ENCODE measurements around the gene TBX15.
"Not testable (repeated sequence)": the region's sequence is repeated elsewhere in the genome, so short reads cannot be mapped to it uniquely, and the experiment has no call there.

The TBX15 gene

DNA sequence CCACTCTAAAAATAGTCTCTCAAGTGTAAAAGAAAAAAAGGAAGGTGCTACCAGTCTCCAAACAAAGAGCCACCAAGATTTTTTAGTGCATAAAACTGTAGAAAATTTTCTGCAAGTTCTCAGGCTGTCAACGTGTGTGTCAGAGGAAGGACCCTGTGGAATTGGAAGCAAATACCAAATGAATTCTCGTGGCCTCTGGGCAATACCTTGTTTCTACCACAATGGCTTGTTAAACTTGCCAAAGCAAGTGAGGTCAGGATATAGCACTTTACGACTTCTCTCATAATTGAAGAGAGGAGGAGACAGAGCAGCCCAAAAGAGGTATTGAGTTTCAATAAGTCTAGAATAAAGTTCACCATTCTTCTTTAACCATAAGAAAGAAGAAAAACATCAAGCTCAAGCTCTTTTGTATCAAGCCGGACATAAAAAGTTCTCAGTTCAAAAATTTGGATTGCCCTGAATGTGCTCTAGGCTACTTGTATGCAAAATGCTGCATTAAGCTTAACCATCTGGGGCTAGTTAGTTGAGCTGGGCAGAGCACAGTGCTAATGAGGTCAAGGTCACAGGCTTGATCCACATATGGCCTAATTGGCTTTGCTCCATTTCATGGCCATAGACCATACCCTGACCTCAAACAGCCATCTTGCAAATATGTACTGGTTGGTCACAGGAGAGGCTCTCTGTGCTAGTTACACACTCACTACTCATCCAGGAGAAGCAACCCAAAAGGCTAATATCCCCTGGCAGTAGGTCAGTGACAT, 60.5 kb downstream of the TBX15 start:
- DNase-seq (ENCODE audit: low read depth, low spot score) = no peak

DNA sequence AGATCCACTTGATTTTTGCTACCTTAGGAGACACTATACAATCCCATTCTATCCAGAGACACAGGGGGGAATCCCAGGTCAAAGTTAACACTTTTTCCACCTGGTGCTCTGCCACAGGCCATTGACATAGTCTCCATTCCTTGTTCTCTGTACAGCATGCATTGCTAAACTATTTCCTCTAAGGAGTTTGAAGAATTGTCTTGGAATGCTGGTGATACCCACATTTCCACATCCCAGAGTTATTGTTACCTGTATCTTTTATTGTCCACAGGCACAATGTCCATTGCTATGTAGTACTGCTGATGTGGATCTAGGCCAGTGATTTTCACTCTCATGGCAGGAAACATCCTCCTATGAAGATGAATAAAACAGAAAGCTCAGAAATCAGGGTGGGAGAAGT, 61.9 kb downstream of the TBX15 start:
- no peak for DNase-seq (ENCODE audit: low read depth, low spot score)

DNA sequence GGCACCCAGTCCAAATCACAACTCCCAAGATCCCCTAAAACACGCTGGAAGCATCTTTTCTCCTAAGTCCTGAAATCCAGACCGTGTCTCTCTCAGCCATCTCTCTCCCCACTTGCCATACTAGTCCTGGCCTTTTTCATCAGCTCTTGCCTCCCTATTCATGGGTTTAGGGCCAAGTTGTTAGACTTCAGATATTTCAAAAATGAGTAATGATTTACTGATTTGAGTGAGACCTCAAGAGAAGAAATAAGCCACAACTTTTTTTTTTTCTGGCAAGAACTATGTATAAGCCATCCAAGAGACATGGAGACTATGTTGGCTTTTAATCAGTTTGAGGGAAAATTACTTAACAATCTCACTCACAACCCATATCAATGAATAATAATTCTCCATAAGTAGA, 62.5 kb downstream of the TBX15 start:
- DNase-seq (ENCODE audit: low read depth, low spot score) = no peak

DNA sequence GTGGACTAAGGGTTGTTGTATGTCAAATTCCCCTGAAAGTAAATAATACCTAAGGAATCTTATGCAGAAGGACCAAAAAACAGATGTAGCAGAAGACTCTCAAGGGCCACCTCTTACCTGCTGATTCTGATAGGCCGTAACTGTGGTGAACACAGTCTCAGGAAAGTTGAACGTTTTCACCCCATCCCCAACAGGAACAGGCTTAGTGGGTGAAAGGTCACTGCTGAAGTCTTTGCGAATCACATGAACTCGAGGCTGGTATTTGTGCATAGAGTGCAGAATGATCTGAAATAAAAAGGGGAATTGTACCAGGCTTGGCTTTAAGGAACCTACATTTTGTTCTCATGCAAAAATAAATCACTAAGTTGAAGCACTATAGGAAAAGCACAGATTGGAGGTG, 64.8 kb downstream of the TBX15 start:
- DNase-seq (ENCODE audit: low read depth, low spot score) = no peak

DNA sequence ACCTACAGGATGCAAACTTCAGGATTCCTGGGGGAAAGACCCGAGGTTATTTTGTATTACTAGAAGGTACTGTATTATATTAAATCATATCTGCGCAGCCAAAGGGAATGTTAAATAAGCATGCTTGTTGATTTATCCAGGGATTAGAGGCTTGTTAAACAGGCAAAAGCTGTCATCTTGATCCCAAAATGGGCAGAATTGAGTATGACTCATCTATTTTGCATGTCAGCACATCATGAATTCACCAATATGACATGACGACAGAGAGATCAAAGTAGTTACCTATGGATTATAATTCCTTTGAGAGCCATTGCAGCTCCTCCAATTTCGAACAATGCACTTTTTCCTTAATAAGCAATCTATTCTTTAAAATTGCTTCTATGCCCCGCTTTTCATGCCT, 66.1 kb downstream of the TBX15 start:
- DNase-seq (ENCODE audit: low read depth, low spot score) = no peak

DNA sequence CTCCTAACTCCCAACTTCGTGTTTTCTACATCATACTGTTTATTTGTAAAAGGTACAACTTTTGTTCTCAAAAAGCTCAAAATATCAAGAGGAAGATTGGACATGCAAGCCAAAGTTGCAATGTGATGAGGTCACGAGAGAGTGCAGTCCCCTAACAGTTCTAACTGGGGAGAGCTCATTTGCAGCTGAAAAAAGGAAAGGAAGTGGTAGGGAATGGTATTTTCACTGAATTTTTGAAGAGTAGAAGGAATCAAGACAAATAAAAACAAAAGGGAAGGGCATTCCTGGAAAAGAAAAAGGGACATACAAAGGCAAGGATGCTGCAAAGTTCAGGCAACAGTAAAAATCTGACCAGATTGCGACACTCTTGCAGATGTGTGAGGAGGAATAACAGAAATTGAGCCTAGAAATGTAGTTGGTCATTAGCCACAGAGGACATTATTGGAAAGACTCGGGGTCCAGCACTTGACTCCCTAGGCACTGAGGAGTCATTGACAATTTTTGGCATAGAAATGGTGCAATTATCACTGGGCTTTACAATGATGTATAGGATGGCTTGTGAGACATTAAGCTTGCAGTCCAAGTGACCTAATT, 67.9 kb downstream of the TBX15 start:
- DNase-seq (ENCODE audit: low read depth, low spot score) = no peak

DNA sequence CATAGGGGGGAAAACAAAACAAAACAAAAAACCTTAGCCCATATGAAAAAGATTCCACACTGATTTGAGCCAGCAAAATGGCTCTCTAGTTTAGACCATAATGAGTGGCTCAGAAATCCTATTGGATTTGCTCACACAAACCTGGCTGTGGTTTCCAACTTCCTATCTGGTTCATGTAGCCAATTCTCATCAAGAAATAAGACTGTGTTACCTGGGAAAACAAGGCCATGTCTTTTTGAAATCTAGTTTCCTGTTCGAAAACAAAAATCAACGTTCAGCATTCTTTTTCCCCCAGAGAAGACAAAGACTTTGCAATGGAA, 69.2 kb downstream of the TBX15 start:
- no peak for DNase-seq (ENCODE audit: low read depth, low spot score)

DNA sequence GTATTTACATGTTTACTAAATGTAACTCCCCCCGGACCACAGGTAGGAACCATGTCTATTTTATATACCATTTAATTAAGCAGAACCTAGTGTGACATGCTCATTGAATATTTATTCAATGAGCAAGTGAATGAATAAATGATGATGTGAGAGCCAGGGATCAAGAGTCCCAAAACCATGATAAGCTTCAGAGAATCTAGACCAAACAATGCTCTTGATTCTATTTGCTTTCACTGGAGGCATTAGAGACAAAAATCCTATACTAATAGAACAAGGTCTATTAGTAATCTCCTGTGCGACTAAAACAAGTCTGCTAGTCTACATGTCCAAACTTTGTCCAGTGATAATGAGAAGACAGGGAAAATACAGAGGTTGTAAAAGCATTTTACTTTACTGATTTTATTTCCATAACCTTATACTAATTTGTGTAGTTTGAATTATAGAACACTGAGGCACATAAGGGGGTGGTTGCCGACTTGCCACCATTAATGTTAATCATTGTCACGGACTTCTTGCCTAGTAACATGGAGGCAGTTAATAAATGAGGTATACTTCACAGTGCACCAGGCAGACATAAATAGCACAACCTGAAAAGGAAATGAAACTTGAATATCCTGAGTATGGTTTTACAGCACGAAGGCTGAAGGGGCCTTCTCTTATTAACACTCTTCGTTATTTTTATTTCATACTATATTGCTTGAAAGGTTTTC, 69.8 kb downstream of the TBX15 start:
- no peak for DNase-seq (ENCODE audit: low read depth, low spot score)

DNA sequence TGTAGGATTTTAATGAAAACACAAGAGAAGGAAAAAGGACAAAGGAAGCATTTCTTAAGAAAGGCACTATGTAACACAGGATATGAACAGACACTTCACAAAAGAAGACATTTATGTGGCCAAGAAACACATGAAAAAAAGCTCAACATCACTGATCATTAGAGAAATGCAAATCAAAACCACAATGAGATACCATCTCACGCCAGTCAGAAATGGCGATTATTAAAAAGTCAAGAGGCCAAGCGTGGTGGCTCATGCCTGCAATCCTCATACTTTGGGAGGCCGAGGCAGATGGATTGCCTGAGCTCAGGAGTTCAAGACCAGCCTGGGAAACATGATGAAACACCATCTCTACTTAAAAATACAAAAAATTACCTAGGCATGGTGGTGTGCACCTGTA, 71.8 kb downstream of the TBX15 start:
- DNase-seq (ENCODE audit: low read depth, low spot score) = not testable (repeated sequence)

DNA sequence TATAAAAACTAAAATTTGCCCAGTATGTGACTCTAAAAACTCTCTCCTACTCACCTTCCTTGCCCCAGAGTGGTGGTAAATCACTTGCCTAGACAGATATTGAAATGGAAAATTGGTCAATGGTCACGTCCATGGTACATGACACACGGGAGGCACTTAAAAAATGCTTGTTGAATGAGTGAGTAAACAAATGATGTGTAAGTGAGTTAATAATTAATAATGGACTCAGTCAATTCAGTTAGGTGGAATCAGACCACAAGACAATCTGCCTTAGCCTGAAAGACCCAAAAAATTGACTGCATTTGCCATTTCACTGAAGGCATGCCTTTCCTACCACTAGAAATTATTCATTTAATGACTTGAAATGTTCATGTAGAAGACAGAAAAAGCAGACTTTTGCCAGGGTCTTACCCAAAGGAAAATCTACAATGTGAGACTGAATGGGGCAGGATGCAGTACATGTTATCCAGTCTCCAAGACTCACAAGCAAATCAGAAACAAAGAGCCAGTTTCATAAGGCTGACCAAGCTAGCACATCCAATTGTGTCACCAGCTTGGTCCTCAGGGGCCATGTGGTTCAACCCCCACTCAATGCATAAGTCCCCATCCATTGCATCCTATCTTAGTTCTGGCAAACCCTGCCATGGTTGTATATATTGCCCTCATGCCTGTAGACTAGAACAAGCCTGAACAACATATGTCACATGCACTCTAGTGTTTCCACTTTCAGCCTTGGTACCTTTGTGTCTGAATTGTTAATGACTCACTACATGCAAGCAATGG, 73.6 kb downstream of the TBX15 start:
- no peak for DNase-seq (ENCODE audit: low read depth, low spot score)

DNA sequence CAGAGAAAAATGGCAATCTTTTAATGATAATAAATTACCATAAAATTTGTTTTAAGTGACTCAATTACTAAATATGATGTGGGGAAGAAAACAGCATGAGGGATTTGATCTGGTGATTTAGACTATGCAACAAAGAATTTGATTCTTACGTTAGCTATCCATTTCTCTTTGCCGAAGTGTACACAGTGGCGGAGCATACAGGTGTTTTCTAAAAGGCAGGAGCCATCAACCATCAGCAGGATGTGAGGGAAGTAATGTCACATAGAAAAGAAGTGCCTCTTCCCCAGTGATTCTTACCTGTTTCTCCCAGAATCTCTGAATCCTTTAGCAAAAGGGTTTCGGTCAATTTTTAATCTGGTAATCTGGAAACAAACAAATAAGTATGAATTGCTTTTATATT, 74.3 kb downstream of the TBX15 start:
- DNase-seq (ENCODE audit: low read depth, low spot score) = no peak

DNA sequence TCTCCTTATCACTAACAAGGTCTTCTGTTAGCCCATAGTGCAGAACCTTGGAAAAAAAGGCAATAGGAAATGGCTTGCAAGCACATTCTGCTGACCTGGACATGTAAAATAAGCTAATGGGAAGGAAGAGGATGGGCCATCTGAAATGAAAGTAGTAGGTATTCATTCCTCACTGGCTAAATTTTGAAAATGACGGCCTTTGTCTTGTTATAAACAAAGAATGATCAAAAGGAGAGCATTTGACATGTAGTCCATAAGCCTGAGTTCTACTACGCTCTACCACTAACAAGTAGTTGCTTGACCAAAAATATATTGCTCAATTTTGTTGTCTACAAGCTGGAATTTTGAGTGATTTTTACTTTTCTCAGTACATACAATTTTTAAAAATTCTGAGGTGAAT, 75.6 kb downstream of the TBX15 start:
- no peak for DNase-seq (ENCODE audit: low read depth, low spot score)

DNA sequence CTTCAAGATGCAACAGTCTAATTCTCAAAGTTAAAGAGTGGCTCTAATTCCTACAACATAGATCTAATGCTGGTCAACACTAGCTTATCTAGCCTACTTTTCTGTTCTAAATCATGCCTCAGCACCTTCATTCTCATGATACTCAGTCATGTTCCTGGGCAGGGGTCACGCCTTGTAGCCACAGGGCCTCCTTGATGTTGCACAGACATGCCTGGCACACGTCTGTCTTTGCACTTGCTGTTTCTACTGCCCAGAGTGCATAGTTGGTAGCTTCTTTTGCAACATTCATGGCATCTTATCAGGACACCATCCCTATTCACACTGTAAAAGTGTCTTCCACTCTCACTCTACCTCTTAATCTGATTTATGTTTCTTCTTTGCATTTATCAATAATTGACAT, 76.6 kb downstream of the TBX15 start:
- no peak for DNase-seq (ENCODE audit: low read depth, low spot score)

DNA sequence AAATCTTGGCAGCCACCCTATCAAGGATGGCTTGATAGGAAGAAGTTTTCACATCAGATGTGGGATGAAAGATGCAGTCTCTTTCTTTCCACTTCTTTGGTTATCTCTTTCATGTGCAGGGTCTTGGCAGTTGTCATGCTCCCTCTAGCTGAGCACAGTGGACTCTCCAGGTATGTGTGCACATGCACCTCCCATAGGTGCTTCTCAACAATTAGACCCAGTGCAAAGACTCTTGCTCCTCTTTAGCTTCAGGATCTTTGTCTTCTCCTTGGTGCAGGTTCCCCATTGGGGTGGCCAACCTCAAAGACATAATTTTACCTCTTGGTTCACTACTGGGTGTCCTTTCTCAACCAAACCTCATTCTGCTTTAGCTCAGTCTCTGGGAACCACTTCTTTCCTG, 80.7 kb downstream of the TBX15 start:
- DNase-seq (ENCODE audit: low read depth, low spot score) = no peak

DNA sequence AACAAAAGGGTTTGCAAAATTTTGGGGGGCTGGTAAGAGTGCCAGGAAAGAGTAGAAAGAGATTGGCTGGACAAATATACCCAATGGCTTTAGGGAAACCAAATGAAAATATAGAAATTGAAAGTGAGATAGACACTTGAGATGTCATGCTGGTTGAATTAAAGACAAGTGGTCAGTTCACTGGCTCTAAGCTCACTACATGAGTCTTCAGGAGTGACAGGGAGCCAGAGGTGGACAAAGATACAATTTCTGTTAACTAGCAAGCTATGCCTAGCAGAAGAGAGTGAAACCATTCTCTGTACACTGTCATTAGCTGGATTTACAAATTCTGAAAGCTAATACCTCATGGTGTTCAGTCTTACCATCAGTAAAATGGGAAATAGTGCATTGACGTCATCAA, 82.5 kb downstream of the TBX15 start:
- no peak for DNase-seq (ENCODE audit: low read depth, low spot score)

DNA sequence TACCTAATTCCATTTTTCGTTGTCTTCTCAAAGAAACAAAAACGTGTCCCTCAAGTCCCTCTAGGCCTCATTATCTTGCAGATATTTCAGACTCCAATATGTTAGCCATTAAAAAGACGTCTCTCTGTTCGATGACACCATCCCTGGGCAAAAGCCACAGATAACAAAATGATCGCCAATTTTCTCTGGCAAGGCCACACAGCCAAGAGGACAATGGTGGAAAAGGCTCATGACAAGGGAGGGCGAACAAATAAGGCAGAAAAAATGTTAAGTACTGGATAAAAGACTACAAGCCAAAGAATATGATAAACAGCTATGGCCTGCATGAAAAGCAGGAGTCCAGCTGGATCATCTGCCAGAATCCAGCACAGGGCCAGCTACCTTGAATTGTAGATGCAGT, 82.9 kb downstream of the TBX15 start:
- DNase-seq (ENCODE audit: low read depth, low spot score) = no peak

DNA sequence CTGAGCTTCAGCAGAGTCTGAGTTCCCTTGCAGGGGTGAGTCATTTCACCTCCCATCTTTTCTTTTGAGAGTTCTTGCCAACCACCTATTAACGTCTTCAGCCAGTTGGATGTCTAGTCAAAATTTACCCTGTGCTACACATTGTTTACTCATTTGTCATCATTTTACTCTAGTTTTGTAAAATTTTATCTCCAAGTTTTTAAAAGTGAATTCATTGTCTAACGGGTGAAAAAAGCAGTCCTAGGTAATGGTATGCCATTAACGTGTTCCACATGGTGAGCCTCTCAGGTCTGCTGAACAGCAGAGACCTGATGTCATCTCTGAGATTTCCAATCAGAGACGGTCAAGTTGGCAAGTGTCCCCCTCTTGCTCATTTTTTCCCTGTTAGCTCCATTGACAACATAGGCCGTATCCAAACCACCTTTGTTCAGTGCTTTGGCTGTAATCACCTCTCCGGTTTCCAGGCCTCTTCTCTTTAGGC, 85.4 kb downstream of the TBX15 start:
- DNase-seq (ENCODE audit: low read depth, low spot score) = no peak

DNA sequence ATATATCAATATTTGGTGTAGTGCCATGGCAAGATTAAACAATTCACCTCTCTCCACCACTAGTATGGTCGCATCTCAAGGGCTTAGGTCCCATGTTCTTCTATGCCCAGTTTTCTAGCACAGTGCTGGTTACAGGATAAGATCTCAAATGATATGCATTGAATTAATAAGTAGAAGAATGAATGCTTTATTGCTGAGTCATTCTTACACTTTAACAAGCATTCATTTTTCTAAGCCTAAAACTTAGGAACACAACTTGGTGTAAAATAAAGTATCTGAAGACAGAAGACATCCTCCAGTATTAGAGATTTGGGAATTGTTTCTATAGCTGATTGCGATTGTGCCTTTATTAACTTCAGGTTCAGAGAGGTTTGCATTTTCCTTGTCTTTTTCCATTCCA, 85.8 kb downstream of the TBX15 start:
- DNase-seq (ENCODE audit: low read depth, low spot score) = no peak

DNA sequence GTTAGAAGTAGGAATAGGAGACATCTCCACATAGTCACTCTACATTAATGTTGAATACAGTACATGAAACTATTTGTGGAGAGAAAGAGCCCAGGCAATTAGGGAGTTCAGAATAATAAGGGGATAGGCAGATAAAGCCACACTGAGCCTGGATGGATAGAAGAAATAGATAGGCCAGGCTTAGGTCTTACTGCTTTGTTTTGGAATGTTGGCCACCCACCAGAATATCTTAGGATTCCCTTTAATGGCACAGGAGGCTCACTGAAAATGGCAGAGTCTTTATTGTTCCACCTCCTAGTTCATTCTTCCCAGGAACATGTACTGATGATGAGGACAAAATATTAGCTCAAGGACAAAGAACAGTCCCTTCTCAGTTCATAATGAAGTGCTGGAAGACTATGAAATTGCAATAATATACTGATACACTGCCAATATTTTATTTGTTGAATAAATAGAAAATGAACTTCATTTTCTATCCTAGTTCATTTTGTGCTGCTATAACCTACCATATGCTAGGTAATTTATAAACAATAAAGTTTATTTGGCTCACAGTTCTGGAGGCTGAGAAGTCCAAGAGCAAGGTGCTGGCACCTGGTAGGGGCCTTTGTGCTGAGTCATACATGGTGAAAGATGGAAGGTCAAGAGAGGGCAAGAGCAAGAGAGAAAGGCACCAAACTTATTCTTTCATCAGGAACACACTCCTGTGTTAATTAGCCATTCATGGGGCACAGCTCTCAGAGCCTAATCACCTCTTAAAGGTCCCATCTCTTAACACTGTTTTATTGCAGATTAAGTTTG, 87.3 kb downstream of the TBX15 start:
- no peak for DNase-seq (ENCODE audit: low read depth, low spot score)

DNA sequence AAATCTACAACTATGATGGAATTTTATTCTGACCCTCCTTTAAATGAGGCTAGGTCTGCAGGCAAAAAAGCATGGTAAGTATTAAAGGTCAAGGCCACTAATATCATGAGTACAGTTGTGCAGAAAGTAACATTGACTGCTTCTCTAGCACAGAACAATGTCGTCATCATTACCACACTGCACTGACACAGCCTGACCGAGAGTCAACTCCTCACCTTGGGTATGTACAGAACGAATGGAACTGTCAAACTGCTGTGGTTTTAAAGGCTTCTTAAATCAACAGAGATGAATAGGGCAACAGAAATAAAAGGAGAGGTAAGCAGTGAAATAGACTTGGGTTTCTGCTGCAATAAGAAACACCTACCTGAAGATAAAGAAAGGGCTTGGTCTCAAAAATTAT, 88.8 kb downstream of the TBX15 start:
- no peak for DNase-seq (ENCODE audit: low read depth, low spot score)

DNA sequence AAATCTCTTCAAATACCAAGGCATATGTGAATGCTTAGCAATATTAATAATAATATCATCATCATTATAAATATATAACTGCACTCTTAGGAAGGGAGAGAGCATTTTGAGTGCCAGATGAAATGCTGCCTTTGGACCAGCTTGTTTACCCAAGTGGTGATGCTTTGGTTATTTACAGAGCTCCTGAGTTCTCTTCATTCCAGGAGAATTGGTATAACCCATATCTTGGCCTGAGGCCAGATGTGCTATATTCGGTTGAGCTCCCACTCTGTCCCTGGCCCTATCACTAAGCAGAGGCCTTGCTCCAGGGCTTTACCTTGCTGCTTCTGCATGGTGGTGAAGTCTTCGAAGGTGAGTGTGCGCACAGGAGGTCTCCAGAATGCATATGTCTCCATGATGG, 89.4 kb downstream of the TBX15 start:
- DNase-seq (ENCODE audit: low read depth, low spot score) = no peak

DNA sequence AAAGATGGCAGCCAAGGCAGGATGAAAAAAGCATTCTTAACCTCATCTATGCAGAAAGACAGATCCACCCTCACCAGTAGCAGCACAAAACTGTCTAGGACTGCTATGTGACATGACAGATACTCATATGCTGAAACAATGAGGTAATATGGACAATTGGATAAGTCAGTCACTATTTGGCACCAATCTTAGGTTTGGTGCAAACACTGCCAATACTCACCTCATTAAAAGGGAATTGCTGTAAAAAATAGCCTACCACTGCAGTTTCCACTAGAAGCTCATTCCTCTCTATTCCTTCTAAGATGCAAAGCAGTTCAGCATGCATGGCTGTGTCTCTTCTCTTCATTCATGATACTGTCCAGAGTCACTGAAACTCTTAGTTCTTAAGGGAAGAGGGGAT, 91.7 kb downstream of the TBX15 start:
- DNase-seq (ENCODE audit: low read depth, low spot score) = no peak

Data from brain pericyte (primary cell).